ENCODE measurements around the gene FANCL. TPM values are rescaled to one million over a fixed set of nuclear protein-coding genes. Genes with fewer than 3 reads are reported as not detected.

FANCL gene
- total and polyA plus RNA-seq, 9 of the 15 experiments (the other 6 are each of a cell fraction or from before 2014, with no cell fraction given), result 36.7 to 120 (median 58.5) TPM

DNA sequence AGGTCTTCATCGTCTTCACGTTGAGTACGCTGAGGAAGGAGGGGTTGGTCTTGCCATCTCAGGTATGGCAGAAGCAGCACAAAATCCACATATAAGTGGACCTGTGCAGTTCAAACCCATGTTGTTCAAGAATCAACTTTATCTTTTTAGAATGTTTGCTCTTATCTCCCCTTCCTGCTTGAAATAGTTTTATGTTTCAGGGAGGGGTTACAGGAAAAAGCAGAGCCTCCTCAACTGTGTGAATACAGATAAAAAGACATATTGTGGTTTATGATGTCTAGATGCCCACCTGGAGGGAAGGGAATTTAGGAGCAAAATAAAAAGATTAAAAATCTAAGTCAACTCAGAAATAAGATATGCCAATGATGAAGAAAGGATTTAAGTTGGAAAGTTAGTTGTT is 118.6 kb downstream of the FANCL start (continued):
- TF ChIP-seq RBM22 (IDR thresholded peaks at IDR 0.05; ENCODE audit: low read depth, low read length, poor library complexity, severe bottlenecking), result no peak
- no peak for TF ChIP-seq RAD21 (CRISPR knock-in tag; conservative IDR thresholded peaks at IDR 0.05 in 1 of 2, IDR thresholded peaks at IDR 0.05 in 1 of 2)
- no peak for TF ChIP-seq MIER1 (IDR thresholded peaks at IDR 0.05; ENCODE audit: low read depth)
- TF ChIP-seq ZNF282 (CRISPR knock-in tag; IDR thresholded peaks at IDR 0.05), result no peak
- TF ChIP-seq, protein P1, sequence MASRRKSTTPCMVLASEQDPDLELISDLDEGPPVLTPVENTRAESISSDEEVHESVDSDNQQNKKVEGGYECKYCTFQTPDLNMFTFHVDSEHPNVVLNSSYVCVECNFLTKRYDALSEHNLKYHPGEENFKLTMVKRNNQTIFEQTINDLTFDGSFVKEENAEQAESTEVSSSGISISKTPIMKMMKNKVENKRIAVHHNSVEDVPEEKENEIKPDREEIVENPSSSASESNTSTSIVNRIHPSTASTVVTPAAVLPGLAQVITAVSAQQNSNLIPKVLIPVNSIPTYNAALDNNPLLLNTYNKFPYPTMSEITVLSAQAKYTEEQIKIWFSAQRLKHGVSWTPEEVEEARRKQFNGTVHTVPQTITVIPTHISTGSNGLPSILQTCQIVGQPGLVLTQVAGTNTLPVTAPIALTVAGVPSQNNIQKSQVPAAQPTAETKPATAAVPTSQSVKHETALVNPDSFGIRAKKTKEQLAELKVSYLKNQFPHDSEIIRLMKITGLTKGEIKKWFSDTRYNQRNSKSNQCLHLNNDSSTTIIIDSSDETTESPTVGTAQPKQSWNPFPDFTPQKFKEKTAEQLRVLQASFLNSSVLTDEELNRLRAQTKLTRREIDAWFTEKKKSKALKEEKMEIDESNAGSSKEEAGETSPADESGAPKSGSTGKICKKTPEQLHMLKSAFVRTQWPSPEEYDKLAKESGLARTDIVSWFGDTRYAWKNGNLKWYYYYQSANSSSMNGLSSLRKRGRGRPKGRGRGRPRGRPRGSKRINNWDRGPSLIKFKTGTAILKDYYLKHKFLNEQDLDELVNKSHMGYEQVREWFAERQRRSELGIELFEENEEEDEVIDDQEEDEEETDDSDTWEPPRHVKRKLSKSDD (conservative IDR thresholded peaks at IDR 0.05; ENCODE audit: low read length), result no peak
- TF ChIP-seq ZKSCAN8 (CRISPR knock-in tag; IDR thresholded peaks at IDR 0.05), result no peak
- 0 out of 2 replicates have a peak, but pooled peaks have one; percentile 18 for TF ChIP-seq ETV1 (tag; conservative IDR thresholded peaks at IDR 0.05; ENCODE audit: low read depth)
- TF ChIP-seq NR2C2 (CRISPR knock-in tag; IDR thresholded peaks at IDR 0.05), result no peak
- TF ChIP-seq NR2C2 (tag; IDR thresholded peaks at IDR 0.05), result 0 out of 2 replicates have a peak, but pooled peaks have one; percentile 1
- TF ChIP-seq GATA2 (CRISPR knock-in tag; IDR thresholded peaks at IDR 0.05), result peak; percentile 53
- no peak for TF ChIP-seq ZNF79 (CRISPR knock-in tag; IDR thresholded peaks at IDR 0.05; ENCODE audit: low read depth)
- no peak for TF ChIP-seq TCF7L2 (IDR thresholded peaks at IDR 0.05; ENCODE audit: low read depth, low read length)
- no peak for TF ChIP-seq ZFP36 (IDR thresholded peaks at IDR 0.05; ENCODE audit: low read depth, low read length, partially characterized antibody)
- peak; percentile 45; the same call in 1 of the 2 replicates for TF ChIP-seq HDAC2 (IDR thresholded peaks at IDR 0.05)
- no peak for TF ChIP-seq MTA3 (IDR thresholded peaks at IDR 0.05; ENCODE audit: borderline replicate concordance)
- peak; percentile 61; the same call in 1 of the 2 replicates for TF ChIP-seq LEF1 (IDR thresholded peaks at IDR 0.05)
- no peak for TF ChIP-seq ZBTB9 (CRISPR knock-in tag; IDR thresholded peaks at IDR 0.05)
- no peak for TF ChIP-seq HNRNPLL (IDR thresholded peaks at IDR 0.05; ENCODE audit: low read depth, low read length, poor library complexity, severe bottlenecking)
- no peak for TF ChIP-seq ZBTB8A (IDR thresholded peaks at IDR 0.05; ENCODE audit: partially characterized antibody)
- 0 out of 4 replicates have a peak, but pooled peaks of 1 of the 2 experiments have one; percentile 46 for TF ChIP-seq TEAD1 (CRISPR knock-in tag; IDR thresholded peaks at IDR 0.05)
- no peak for TF ChIP-seq TEAD2 (tag; IDR thresholded peaks at IDR 0.05)
- no peak for TF ChIP-seq HNRNPL (IDR thresholded peaks at IDR 0.05; ENCODE audit: low read depth, low read length)
- no peak for TF ChIP-seq HMBOX1 (IDR thresholded peaks at IDR 0.05)
- TF ChIP-seq NCOA4 (IDR thresholded peaks at IDR 0.05; ENCODE audit: partially characterized antibody), result no peak

All from K562 (cell line).